ENCODE data around the gene DNAJC6.

DNA sequence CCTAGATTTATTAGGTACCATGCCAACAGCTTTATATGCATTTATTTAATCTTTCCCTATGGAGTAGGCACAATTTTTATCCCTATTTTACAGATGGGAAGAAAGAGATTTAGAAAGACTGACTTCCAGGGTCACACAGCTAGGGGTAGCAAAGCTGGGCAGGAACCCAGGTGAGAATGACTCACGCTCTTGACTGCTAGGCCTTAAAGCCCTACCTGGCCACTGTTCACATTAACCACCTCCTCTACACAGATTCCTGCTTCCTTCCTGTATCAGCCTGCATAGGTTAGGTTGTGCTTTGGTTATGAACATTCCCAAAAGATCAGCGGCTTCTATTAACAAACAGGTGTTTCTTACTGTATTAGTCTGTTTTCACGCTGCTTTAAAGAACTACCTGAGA lies 53.2 kb downstream of the DNAJC6 start:
- TF ChIP-seq POLR2A (IDR thresholded peaks at IDR 0.05; ENCODE audit: low read depth, low read length) (no peak), POLR2AphosphoS5 (IDR thresholded peaks at IDR 0.05; ENCODE audit: low read depth, low read length) (no peak)
